GM19193 (cell line): ENCODE measurements around the gene DEFB123.

ENCODE experiments used
- POLR2A ChIP-seq: IDR thresholded peaks from 4 replicates; pipeline ENCODE4 v1.6.1; 2011; ENCODE audit not compliant: insufficient read depth, insufficient read length; ENCODE audit errors: extremely low read depth

Gene DEFB123

GRCh38 chr20:31472395-31473330, 32.2 kb downstream of the DEFB123 start:
- TF ChIP-seq POLR2A = no peak

- no peak for TF ChIP-seq POLR2A
These were observed 33.1 kb downstream of the DEFB123 start for GRCh38 chr20:31473331-31474096.

- TF ChIP-seq POLR2A = no peak
These were observed 33.6 kb downstream of the DEFB123 start for GRCh38 chr20:31474097-31474436.

- TF ChIP-seq POLR2A = no peak
These were observed 34.5 kb downstream of the DEFB123 start, which contains the start of the genes DEFB124 and REM1 for GRCh38 chr20:31474758-31475427. DEFB124 (minus strand) TSS chr20:31475127; CDS start chr20:31473013, 2,114 bp downstream. REM1 (plus strand) TSS chr20:31475288; CDS start chr20:31476446, 1,158 bp downstream.

GRCh38 chr20:31475472-31476293, 35.3 kb downstream of the DEFB123 start:
- TF ChIP-seq POLR2A = no peak

GRCh38 chr20:31476294-31476585, 35.8 kb downstream of the DEFB123 start:
- TF ChIP-seq POLR2A = no peak

GRCh38 chr20:31476643-31477215, 36.3 kb downstream of the DEFB123 start:
- TF ChIP-seq POLR2A = no peak

GRCh38 chr20:31484001-31484400, 43.6 kb downstream of the DEFB123 start:
- TF ChIP-seq POLR2A = no peak

GRCh38 chr20:31485450-31486339, 45.3 kb downstream of the DEFB123 start:
- no peak for TF ChIP-seq POLR2A

- no peak for TF ChIP-seq POLR2A
These were observed 47.7 kb downstream of the DEFB123 start for GRCh38 chr20:31488115-31488514.

- TF ChIP-seq POLR2A = no peak
These were observed 48.7 kb downstream of the DEFB123 start for GRCh38 chr20:31489152-31489551.

GRCh38 chr20:31490752-31491151, 50.3 kb downstream of the DEFB123 start:
- TF ChIP-seq POLR2A = no peak

GRCh38 chr20:31494131-31494530, 53.7 kb downstream of the DEFB123 start:
- TF ChIP-seq POLR2A = no peak
